ENCODE results near the gene NAPA. TPM values are rescaled to one million over a fixed set of nuclear protein-coding genes. Genes with fewer than 3 reads are reported as not detected.

The NAPA gene
- total RNA-seq, 1 donor from 2014 or later, result 132 TPM

DNA sequence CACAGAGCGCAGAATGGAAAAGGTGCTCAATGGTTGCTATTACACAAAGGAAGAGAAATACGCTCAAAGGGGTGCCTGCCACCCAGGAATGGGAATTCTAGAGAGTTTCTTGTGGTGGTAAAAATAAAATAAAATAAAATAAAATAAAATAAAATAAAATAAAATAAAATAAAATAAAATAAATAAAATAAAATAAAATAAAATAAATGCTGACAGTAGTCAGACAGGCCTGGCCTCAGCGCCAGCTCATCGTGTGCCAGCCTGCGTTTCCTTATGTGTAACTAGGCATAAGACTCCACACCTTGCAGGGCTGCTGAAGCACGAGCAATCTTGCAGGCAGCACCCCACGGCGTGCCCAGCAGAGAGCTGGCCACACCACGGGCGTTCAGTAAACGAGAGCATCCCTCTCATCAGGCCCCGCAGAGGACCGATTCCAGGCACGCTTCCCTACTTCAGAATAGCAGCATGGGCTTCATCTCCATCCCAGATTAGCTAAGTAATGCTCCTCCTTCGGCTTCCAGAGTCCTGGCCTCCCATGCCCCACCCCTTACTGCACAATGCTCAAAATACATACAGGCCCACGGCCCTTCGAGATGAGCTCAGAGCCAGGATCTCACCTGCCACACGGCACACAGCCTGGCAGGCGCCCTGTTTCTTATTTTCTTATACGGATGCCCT lies 5.6 kb downstream of the NAPA start:
- Mint-ChIP-seq H3K9me3 (ENCODE audit: unreplicated experiment) (no peaks in the 10 kb centered on the region), H3K4me3 (ENCODE audit: unreplicated experiment) (peak overlapping the region; percentile 41), H3K27ac (ENCODE audit: unreplicated experiment) (no peak overlapping the region), H3K36me3 (ENCODE audit: low read depth, unreplicated experiment) (peaks cover 9% of the 10 kb centered on the region), H3K4me1 (ENCODE audit: low read depth, unreplicated experiment) (peaks cover 42% of the 10 kb centered on the region), H3K27me3 (ENCODE audit: low read depth, unreplicated experiment) (no peaks in the 10 kb centered on the region)
- Histone ChIP-seq H4K20me1 (ENCODE audit: insufficient read depth, low read length) (peaks cover 93% of the 10 kb centered on the region), H3K79me2 (ENCODE audit: insufficient read depth, low read length) (peaks cover 95% of the 10 kb centered on the region), H3K4me1 (ENCODE audit: insufficient read depth, low read length) (peaks cover 19% of the 10 kb centered on the region), H3K9me3 (ENCODE audit: insufficient read depth, low read depth, low read length) (no peaks in the 10 kb centered on the region), H3K27ac (ENCODE audit: low read depth, low read length) (no peak overlapping the region), H3K27me3 (ENCODE audit: insufficient read depth, low read length) (no peaks in the 10 kb centered on the region), H2AFZ (ENCODE audit: low read depth, low read length) (no peak overlapping the region), H3K36me3 (ENCODE audit: insufficient read depth, low read length) (no peaks in the 10 kb centered on the region), H3K9ac (ENCODE audit: low read length) (no peak overlapping the region), H3K4me2 (ENCODE audit: low read length) (no peak overlapping the region), H3K4me3 (ENCODE audit: insufficient read depth, low read depth, low read length) (no peak overlapping the region)
- no peak for TF ChIP-seq EZH2 (IDR thresholded peaks at IDR 0.05; ENCODE audit: insufficient read depth, low read length)
- TF ChIP-seq, protein P1, sequence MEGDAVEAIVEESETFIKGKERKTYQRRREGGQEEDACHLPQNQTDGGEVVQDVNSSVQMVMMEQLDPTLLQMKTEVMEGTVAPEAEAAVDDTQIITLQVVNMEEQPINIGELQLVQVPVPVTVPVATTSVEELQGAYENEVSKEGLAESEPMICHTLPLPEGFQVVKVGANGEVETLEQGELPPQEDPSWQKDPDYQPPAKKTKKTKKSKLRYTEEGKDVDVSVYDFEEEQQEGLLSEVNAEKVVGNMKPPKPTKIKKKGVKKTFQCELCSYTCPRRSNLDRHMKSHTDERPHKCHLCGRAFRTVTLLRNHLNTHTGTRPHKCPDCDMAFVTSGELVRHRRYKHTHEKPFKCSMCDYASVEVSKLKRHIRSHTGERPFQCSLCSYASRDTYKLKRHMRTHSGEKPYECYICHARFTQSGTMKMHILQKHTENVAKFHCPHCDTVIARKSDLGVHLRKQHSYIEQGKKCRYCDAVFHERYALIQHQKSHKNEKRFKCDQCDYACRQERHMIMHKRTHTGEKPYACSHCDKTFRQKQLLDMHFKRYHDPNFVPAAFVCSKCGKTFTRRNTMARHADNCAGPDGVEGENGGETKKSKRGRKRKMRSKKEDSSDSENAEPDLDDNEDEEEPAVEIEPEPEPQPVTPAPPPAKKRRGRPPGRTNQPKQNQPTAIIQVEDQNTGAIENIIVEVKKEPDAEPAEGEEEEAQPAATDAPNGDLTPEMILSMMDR (IDR thresholded peaks at IDR 0.05; ENCODE audit: insufficient read depth, low read depth, low read length), result no peak
- no peak for DNase-seq (ENCODE audit: low read depth)
- no peak for FAIRE-seq

DNA sequence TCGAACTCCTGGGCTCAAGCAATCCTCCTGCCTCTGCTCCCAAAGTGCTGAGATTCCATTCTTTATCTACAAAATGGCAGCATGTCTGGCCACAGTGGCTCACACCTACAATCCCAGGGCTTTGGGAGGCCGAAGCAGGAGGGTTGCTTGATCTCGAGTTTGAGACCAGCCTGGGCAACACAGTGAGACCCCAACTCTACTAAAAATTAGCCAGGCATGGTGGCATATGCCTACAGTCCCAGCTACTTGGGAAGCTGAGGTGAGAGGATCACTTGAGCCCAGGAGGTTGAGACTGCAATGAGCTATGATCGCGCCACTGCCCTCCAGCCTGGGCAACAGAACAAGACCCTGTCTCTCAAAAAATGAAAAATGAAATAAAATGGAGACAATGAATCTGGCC lies 6.1 kb downstream of the NAPA start:
- no peak for FAIRE-seq
- peaks cover 15% of the 10 kb centered on the region for H3K4me1 ChIP-seq (ENCODE audit: insufficient read depth, low read length)
- DNase-seq (ENCODE audit: low read depth), result no peak
- no peak overlapping the region for H3K4me2 ChIP-seq (ENCODE audit: low read length)
- H3K79me2 ChIP-seq (ENCODE audit: insufficient read depth, low read length), result peaks cover 92% of the 10 kb centered on the region
- Mint-ChIP-seq H3K9me3 (ENCODE audit: unreplicated experiment) (no peaks in the 10 kb centered on the region), H3K36me3 (ENCODE audit: low read depth, unreplicated experiment) (peaks cover 9% of the 10 kb centered on the region), H3K4me3 (ENCODE audit: unreplicated experiment) (peak overlapping the region; percentile 41), H3K27ac (ENCODE audit: unreplicated experiment) (no peak overlapping the region), H3K27me3 (ENCODE audit: low read depth, unreplicated experiment) (no peaks in the 10 kb centered on the region), H3K4me1 (ENCODE audit: low read depth, unreplicated experiment) (peaks cover 42% of the 10 kb centered on the region)
- no peaks in the 10 kb centered on the region for H3K27me3 ChIP-seq (ENCODE audit: insufficient read depth, low read length)
- H3K36me3 ChIP-seq (ENCODE audit: insufficient read depth, low read length), result no peaks in the 10 kb centered on the region
- H4K20me1 ChIP-seq (ENCODE audit: insufficient read depth, low read length), result peaks cover 93% of the 10 kb centered on the region
- H3K27ac ChIP-seq (ENCODE audit: low read depth, low read length), result no peak overlapping the region
- H3K9me3 ChIP-seq (ENCODE audit: insufficient read depth, low read depth, low read length), result no peaks in the 10 kb centered on the region
- TF ChIP-seq, protein P1 (IDR thresholded peaks at IDR 0.05; ENCODE audit: insufficient read depth, low read depth, low read length), result no peak
- TF ChIP-seq EZH2 (IDR thresholded peaks at IDR 0.05; ENCODE audit: insufficient read depth, low read length), result no peak
- no peak overlapping the region for H2AFZ ChIP-seq (ENCODE audit: low read depth, low read length)
- no peak overlapping the region for H3K9ac ChIP-seq (ENCODE audit: low read length)
- H3K4me3 ChIP-seq (ENCODE audit: insufficient read depth, low read depth, low read length), result no peak overlapping the region

DNA sequence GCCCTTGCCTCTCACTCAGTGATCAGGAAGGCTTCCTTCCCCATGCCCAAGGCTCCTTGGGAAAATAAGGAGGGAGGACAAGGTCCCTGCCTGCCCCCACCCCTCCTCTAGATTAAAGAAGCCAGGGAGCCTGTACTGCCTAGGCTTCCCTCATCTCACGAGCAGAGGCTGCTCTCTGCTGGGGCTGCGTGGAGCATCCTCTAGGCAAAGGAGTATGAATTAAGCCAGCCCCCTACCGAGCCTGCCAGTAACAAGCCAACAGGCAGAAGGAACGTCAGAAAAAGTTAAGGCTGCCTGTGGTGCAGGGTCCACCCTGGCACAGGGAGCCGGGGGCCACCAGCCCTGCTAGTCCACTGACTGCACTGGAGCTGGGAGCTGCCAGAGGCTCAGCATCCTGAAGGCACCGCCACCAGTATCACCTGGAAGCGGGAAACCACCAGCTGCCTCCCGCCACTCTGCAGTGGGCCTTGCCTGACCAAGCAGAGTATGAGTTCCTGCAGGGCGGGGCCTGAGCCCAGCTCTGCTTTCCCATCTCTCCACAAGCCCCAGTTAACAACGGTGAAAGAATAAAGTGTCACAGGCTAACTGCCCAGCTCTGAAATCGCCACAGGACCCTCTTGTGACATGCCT lies 6.8 kb downstream of the NAPA start:
- H3K4me1 Mint-ChIP-seq (ENCODE audit: low read depth, unreplicated experiment), result peaks cover 37% of the 10 kb centered on the region
- no peak for FAIRE-seq
- Histone ChIP-seq H3K27ac (ENCODE audit: low read depth, low read length) (no peak overlapping the region), H3K79me2 (ENCODE audit: insufficient read depth, low read length) (peaks cover 88% of the 10 kb centered on the region), H3K4me1 (ENCODE audit: insufficient read depth, low read length) (peaks cover 9% of the 10 kb centered on the region), H3K9me3 (ENCODE audit: insufficient read depth, low read depth, low read length) (no peaks in the 10 kb centered on the region), H3K27me3 (ENCODE audit: insufficient read depth, low read length) (no peaks in the 10 kb centered on the region), H3K36me3 (ENCODE audit: insufficient read depth, low read length) (no peaks in the 10 kb centered on the region), H3K4me3 (ENCODE audit: insufficient read depth, low read depth, low read length) (no peak overlapping the region), H3K4me2 (ENCODE audit: low read length) (no peak overlapping the region), H4K20me1 (ENCODE audit: insufficient read depth, low read length) (peaks cover 92% of the 10 kb centered on the region), H2AFZ (ENCODE audit: low read depth, low read length) (no peak overlapping the region), H3K9ac (ENCODE audit: low read length) (no peak overlapping the region)
- no peaks in the 10 kb centered on the region for H3K27me3 Mint-ChIP-seq (ENCODE audit: low read depth, unreplicated experiment)
- no peak overlapping the region for H3K4me3 Mint-ChIP-seq (ENCODE audit: unreplicated experiment)
- TF ChIP-seq, protein P1 (IDR thresholded peaks at IDR 0.05; ENCODE audit: insufficient read depth, low read depth, low read length), result no peak
- TF ChIP-seq EZH2 (IDR thresholded peaks at IDR 0.05; ENCODE audit: insufficient read depth, low read length), result no peak
- H3K9me3 Mint-ChIP-seq (ENCODE audit: unreplicated experiment), result no peaks in the 10 kb centered on the region
- DNase-seq (ENCODE audit: low read depth), result no peak
- H3K36me3 Mint-ChIP-seq (ENCODE audit: low read depth, unreplicated experiment), result peaks cover 9% of the 10 kb centered on the region
- no peak overlapping the region for H3K27ac Mint-ChIP-seq (ENCODE audit: unreplicated experiment)
